HuH-7.5 (cell line): ENCODE results near the gene DUSP22.
"Not testable (repeated sequence)": the region's sequence is repeated elsewhere in the genome, so short reads cannot be mapped to it uniquely, and the experiment has no call there.

Experiments used
- DNase-seq: peaks from one replicate; pipeline ENCODE4 v3.0.0; 2011; ENCODE audit warnings: low spot score

DUSP22 gene

GRCh38 chr6:325161-325860 is 33.0 kb downstream of the DUSP22 start:
- DNase-seq = not testable (repeated sequence)

GRCh38 chr6:326066-326465 is 33.8 kb downstream of the DUSP22 start:
- not testable (repeated sequence) for DNase-seq

GRCh38 chr6:326896-327537 is 34.7 kb downstream of the DUSP22 start:
- no peak for DNase-seq

GRCh38 chr6:327538-328116 is 35.3 kb downstream of the DUSP22 start:
- DNase-seq = no peak

- no peak for DNase-seq
Measured at GRCh38 chr6:328136-328670, 35.9 kb downstream of the DUSP22 start.

- DNase-seq = no peak
Measured at GRCh38 chr6:328924-329323, 36.6 kb downstream of the DUSP22 start.

GRCh38 chr6:329888-330691 is 37.8 kb downstream of the DUSP22 start:
- DNase-seq = no peak

- DNase-seq = no peak
Measured at GRCh38 chr6:330948-331347, 38.7 kb downstream of the DUSP22 start.

- no peak for DNase-seq
Measured at GRCh38 chr6:331622-332521, 39.6 kb downstream of the DUSP22 start.

GRCh38 chr6:332671-333070 is 40.4 kb downstream of the DUSP22 start:
- no peak for DNase-seq

- DNase-seq = no peak
Measured at GRCh38 chr6:333379-334002, 41.2 kb downstream of the DUSP22 start.

- no peak for DNase-seq
Measured at GRCh38 chr6:334536-335510, 42.5 kb downstream of the DUSP22 start.

- no peak for DNase-seq
Measured at GRCh38 chr6:335572-335971, 43.3 kb downstream of the DUSP22 start.

- no peak for DNase-seq
Measured at GRCh38 chr6:336159-337114, 44.1 kb downstream of the DUSP22 start.

GRCh38 chr6:337805-338368 is 45.6 kb downstream of the DUSP22 start:
- no peak for DNase-seq

- DNase-seq = no peak
Measured at GRCh38 chr6:338815-339262, 46.6 kb downstream of the DUSP22 start.

- no peak for DNase-seq
Measured at GRCh38 chr6:339480-339879, 47.2 kb downstream of the DUSP22 start.
